HG03558 (cell line): ENCODE data around the gene CDCP2.

Experiments used
- ATAC-seq: cut with Tn5 transposase; IDR thresholded peaks from one replicate; pipeline ENCODE4 v1.9.1; 2021; ENCODE audit warnings: moderate number of reproducible peaks; ENCODE audit not compliant: unreplicated experiment; ENCODE audit errors: extremely low read depth

Gene CDCP2

DNA sequence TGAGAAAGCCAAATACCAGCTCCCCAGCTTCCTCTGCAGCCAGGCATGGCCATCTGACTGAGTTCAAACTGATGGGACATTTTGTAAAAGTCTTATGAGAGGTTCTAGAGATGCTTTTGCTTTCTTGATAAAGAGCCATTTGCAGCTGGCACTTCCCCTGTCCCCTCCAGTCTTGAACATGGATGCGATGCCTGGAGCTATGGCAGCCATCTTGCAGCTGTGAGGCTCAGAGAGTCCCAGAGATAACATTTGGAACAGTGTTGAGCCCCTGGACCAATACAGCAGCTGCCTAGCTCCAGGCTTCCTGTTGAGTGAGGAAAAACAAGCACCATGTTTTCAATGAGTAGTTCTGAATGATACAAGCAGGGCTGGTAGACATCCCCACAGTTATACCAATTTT lies 13.8 kb downstream of the CDCP2 start:
- no peak for ATAC-seq

DNA sequence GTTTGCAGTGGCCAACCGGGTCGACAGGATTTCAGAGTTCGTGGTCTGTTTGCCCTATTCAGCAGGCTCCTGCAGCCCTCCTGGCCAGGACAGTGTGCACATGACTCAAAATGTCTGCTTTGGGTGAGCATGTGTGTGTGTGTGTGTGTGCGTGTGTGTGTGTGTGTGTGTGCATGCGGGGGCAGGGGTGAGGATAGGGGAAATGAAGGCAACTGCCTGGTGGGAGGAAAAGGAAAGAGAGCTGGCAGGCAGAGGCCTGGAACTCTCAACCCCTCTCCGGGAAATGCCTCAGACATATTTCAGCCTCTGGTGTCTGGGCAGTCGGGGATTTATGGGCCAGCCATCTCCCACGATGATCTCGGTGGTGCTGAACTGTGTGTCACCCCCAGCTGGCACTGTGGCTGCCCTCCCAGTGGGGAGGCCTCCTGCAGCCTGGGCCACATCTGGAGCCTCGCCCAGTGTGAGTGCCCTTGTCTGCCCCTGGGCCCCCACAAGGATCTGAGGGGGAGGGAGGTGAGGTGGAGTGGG lies 15.2 kb downstream of the CDCP2 start:
- ATAC-seq, result no peak

DNA sequence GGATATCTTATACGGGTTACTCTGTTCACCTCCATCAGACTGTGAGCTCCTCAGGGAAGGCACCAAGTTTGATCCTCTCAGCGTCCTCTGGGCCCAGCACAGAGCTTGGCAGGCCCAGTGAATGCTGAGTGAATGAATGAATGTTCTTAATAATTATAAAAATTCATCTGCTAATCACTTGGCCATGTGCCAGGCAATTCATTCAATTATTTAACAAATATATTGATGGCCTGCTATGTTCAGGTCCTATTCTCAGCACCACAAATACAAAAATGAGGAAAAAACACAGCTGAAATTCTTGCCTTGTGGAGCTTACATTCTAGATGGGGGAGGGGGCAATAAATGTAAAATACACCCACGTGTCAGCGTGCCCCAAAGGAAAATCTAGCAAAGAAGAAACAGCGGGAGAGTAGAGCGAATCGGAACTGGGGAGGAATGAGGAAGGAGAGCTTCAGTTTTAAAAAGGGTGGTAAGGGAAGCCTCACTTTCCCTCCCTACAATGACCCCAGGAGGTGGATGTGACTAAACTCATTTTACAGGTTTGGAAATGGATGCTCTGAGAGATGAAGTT lies 15.8 kb downstream of the CDCP2 start:
- no peak for ATAC-seq

DNA sequence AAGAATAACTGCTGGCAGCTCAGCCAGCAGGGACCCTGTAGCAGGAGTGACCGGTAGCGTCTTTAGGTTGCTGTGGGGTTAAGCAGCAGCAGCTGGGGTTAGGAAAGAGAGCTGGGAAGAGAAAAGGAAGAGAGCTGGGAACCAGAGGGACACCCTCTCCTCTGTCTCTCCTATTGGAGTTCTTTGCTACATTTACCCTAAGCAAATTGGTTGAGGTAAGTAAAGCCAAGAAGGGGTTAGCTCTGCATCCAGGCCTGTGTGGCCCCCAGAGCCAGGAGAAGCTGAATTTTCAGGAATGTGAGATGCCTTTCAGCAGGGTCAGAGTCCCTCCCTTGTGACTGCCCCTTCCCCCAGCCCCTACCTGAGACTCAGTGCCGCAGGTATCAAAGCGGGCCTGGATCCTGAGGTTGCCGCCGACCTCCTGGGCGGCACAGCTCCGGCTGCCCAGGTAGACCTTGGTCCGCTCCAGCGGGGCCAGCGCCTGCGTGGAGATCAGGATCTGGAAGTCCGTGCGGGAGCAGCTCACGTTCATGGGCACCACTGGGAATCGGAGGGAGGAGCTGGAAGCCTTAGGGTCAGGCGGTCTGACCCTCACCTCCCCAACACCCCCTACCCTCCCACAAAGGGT lies 16.4 kb downstream of the CDCP2 start:
- no peak for ATAC-seq

DNA sequence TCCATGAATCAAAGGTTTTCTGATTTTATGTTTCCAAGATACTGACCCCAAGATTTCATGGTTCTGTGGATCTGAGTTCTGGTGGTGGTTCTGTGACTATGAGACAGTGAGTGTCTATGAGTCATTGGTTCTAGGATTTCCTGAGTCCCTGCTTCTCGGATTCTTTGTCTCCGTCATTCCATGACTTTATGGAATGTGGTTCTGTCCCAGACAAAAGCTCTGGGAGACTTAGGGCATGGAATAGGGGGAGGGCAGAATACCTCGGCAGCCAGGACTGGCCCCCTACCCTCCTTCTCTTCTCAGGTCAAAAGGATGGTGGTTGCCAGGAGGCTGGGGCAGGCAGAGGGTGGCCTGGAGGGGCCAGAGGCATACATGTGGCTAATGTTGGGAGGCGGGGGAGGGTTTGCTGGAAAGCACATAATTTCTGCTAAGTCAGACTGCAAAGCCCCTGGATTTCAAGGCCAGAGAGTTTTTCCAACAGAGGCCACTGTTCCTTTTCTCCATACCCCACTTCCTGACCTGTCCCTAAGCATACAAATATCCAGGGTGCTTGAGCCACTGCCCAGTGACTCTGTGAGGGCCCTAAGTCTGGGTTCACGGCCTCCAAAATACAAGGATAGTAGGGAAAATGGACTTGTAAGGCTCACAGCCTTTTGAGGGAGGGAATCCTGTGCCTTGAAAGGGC lies 17.2 kb downstream of the CDCP2 start:
- ATAC-seq, result no peak

DNA sequence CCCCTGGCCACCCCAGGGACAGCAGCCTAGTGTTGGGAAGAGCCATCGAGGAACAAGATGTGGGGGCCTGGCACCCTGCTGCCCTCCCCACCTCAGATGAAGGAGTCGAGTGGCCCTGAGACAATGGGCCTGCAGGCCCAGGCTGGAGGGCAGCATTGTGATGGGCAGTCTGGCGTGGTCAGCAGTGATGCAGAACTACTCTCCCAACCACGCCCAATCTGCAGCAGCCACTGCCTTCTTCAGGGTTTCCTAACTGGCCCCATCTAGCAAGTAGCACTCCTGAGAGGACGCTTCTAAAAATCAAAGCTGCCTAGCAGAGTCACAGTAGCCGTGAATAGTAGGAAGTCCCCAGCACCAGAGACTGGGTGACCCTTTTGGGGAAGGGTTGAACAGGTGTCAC lies 18.5 kb downstream of the CDCP2 start:
- ATAC-seq, result no peak

DNA sequence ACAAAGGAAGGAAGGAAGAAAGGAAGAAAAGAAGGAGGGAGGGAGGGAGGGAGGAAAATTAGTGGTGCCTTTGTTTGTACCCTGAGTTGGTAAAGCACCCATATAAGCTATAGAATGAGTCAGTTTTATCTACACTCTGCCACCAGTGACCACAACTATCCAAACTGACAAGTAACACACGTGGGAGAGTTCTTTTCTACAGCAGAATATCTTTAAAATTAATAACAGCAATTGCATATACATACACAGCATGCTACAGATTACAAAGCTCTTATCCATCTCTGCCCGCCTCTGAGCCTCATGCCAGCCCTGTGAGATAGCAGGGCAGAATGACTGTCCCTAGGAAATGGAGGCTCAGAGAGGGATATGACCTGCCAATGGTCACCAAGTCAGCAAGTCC lies 20.3 kb downstream of the CDCP2 start:
- no peak for ATAC-seq

DNA sequence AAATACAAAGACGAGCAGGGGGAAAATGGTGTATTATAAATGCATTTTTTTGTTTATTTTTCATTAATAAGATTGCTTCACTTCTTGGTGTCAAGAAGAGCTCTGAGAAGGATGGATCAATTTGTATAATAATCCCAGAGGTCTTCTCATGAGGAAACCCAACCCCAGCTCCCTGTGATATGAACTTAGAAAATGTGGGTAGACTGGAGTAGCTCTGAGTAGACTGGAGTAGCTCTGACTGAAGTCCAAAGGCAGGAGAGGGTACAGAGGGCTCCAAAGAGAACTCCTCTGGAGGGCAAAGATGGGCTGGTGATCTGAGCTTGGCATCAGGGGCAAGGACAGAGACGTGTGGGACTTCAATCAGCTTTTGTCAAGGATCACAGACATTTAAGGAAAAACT lies 21.4 kb downstream of the CDCP2 start:
- ATAC-seq, result no peak

DNA sequence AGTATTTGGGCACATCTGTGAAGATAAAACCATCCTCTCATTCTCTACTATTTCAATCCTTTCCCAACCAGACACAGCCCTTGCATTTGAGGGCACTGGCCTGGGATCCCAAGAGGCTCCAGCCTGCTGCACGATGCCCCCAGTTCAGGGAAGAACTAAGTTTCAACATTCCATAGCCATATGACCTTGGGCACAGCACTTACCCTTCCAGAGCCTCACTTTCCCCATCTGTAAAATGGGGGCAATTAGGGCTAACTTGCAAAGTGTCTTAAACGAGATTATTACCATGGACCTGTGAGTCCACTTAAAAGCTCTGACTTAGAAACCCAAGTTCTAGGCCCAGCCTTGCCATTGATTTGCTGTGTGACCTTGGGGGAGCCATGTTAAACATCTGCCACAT lies 22.9 kb downstream of the CDCP2 start:
- no peak for ATAC-seq

DNA sequence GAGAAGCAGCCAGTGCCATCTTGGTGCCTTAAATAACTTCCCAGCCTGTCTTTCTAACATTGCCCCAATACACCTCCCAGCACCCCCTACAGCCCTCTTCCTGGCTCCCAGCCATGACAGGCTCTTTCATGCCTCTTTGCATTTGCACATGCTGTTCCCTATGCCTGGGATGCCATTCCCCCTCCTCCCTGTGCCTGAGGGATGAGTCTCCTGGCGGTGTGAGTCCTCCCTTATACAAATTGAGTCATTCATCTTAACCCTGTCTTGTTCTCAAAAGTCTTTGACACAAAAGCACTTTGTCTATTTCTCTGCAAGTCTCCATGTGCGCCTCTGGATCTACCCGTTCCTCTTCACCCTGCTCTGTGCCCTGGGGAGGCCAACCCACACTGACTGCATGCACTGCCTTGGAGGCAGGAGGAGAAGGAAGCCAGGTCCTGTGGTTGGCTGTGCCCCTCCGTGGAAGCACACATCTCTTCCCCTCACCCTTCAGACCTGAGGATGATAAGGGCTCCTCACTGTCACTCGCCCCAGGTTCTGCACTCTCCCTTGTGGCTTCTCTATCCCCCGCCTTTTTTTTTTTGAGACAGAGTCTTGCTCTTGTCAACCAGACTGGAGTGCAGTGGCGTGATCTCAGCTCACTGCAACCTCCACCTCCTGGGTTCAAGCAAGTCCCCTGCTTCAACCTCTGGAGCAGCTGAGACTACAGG lies 25.1 kb downstream of the CDCP2 start:
- ATAC-seq, result no peak

DNA sequence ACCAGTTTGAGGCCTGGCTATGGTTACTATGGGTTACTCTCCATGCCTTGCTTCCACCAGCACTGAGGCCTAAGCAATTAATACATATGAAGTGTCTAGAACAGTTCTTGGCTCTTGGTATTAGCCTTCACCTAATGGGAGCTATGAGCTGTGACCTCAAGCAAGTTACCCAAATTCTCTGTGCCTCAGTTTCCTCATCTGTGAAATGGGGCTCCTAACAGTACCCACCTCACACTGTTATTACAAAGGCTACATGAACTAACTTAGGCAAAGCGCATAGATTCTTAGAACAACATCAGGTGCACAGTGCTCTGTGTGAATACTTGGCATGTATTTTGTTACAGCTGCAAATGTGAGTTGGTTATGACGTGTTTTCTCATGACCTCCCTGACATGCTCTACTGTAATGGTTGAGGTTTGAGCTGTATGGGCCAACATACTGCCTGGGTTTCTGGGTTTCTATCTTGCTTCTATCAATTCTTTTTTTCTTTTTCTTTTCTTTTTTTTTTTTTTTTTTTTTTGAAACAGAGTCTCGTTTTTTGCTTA lies 26.5 kb downstream of the CDCP2 start:
- ATAC-seq, result no peak

DNA sequence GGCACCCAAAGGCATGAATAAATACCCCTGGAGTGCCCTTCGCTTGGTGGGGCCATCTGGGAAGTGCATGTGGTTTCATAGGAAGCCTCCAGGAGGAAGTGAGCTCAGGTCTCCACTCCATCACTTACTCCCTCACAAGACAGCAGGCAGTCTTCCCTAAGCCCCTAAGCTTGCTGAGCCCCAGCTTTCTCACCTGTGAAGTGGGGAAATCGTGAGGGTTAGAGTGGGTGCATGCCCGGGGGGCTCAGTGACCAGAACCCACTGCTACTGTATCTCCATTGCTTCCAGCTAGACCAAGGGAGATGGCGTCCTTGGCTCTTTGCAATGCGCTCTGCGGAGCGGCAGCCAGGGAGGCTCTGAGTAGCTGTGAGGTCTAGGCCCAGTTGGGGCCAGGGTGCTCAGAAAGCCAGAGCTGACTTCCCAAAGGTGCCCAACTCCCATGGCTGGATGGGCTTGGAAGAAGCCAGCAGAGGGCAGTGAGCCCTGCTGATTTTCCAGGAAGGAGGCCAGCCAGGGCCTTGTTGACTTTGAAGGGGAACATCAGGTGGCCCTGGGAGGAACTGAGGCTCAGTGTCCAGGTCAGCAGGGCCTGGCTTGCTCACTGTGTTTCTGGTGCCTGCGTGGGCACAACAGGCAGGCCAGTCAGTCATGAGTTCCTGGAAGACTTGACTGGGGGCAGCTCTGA lies 27.3 kb downstream of the CDCP2 start:
- ATAC-seq, result no peak

DNA sequence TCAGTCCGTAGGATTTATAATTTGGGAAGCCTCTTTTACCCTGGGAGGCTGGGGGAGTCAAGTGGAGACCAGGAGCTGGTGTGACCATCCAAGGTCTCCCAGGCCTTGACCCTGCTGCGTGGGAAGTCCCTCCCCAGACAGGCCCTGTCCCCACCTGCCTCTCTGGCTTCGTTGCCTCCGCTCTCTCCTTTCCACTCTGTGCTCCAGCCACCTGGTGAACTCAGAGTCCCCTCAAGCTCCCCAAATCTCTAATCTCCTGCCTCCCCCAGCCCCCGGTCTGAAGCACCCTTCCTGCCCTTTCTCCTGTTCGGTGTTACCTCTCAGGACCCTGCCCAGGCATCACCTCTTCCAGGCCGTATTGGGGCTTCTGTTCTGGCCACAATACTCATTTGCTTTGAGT lies 27.9 kb downstream of the CDCP2 start:
- no peak for ATAC-seq

DNA sequence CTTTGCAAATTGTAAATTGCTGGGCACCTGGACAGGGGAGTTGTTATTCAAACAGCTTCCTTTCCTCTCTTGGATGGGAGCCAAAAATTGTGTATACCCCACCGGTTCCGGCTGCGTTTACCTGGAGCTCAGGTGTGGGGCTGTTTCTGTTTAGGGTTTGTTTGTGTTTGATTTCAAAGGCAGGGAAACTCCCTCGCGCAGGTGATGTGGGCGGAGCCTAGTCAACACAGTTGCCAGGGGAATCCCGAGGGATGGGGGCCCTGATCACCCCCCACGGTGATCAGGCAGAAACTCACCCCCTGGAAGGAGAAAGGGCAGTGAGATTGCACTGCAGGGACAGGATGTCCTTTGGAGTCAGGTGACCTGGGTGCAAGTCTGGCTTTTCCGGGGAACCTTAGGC lies 28.3 kb downstream of the CDCP2 start:
- ATAC-seq, result no peak

DNA sequence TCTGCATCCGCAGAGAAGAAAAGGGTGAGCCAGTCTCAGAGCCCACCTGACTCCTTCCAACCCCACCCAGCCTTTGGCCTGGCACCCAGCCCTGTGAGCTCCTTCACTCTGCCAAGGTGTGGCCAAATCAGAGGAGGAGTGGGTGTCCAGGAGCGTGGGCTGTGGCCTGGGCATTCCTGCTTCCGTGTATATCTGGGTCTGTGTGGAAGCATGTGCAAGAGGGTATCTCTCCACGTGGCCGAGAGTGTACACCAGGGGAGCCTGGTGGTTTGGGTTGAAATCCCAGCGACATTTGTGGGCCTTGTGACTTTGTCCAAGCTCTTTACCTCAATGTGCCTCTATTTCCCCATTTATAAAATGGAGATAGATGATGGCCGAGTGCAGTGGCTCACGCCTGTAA lies 29.8 kb downstream of the CDCP2 start:
- ATAC-seq, result no peak

DNA sequence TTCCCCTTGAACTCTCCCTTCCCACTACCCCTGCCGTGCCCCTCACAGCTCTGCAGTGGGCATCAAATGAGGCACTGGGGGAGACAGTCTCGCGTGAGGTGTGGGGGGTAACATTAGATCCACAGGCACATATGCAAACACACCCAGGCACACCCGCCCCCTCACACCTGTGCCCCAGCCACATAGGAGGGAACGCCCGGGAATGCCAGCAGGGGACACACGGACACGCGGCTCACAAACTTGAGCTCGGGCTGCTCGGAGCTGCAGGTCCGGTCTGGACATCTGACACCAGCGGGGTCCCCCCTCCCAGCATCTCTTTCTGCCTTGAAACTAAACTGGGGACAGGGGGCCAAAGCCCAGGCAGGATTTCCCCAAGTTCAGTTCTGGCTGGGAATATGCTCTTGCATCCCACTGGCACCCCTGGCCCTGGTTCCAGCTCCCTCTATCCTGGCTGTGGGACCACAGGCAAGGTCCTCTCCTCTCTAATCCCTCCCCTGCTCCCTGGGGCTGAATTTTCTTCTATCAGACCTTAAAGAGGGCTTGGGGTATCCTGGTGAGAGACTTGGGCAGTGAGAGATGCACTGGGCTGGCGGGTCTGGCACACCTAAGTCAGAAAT lies 30.6 kb downstream of the CDCP2 start:
- no peak for ATAC-seq

DNA sequence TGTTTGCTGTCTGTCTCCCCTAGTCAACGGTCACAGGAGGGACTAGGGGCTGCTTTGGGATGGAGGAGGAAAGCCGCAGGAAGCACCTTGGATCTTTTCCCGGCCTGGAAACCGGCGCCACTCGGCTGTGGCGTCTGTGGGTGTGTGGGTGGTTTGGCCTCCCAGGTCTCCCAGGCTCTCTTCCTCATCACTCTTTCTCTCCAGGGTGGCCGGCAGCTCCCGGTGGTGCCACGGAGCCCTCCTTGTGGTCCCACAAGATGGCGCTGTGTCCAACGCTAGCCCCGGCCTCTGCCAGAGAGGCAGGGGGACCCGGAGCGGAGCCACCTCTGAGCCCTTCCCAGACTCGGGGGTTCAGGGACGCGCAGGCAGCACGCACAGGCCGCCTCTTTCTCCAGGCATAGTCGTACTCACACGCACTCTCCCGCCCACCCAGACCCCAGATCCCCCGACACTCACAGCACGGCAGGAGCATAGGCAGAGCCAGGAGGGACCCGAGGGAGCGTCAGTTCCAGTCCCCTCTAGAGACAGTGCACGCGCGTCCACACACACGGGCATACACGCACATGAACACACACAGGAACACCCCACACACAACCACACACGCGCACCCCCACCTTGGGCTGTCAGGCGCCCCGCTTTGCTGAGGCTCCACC lies 31.2 kb downstream of the CDCP2 start:
- ATAC-seq, result no peak

DNA sequence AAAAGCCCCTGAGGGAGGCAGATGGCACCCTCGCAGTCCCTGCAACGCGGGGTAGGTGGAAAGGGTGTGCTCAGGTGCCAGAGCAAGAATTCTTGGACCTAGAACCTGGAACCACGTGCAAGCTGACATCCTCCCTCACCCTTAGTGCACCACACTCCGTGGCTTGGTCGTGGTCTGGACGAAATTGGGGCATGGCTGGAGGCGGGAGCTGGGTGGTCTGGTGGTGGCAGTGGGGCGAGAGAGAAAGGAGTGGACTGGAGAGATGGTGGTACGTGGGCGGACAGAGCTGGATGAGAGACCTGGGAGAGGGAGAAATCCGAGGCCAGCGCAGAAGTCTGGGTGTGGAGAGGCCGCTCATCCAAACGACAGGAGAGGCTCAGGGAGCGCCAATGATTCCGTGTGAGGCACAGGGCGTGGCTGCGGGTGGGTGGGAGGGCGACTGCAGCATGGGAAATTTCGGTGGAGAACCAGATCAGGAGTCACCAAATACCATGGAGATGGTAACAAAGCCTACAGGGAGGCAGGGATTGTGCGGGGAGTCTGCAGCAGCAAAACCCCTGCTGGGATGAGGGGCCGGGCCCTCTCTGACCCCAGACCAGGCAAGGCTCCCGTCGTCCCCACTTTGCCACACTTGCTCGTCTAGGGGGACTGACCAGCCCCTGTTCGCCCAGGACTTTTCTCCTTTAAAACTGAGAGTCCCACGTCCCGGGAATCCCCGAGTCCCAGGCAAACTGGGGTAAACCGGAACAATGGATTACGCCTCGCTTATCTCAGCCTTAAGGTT lies 31.9 kb downstream of the CDCP2 start:
- no peak for ATAC-seq
